ENCODE measurements around the gene HYAL1. TPM values are rescaled to one million over a fixed set of nuclear protein-coding genes. Genes with fewer than 3 reads are reported as not detected.

HYAL1 gene
- total RNA-seq, 2 donors from 2014 or later, result 6.9 to 16.4 TPM

GRCh38 chr3:50298836-50299637 is 4.3 kb downstream of the HYAL1 start, which contains the start of the genes HYAL3 and NAA80:
HYAL3 (minus strand) TSS chr3:50299405; CDS start chr3:50295602, 3,803 bp downstream.
NAA80 (minus strand) TSS chr3:50299405; CDS start chr3:50297463, 1,942 bp downstream.
- peak; percentile 80 for ATAC-seq
- peak; percentile 99 to 100 for DNase-seq
- intact Hi-C loops (cut with DNase I, micrococcal nuclease), result no loop called here

GRCh38 chr3:50297896-50298725 is 5.3 kb downstream of the HYAL1 start:
- intact Hi-C loops (cut with DNase I, micrococcal nuclease), result no loop called here
- DNase-seq (peak in 1 of 2 donors; percentile 35), ATAC-seq (no peak)

GRCh38 chr3:50297384-50297775 is 6.0 kb downstream of the HYAL1 start:
- DNase-seq (peak in 1 of 2 donors; percentile 31), ATAC-seq (no peak)
- intact Hi-C loops (cut with DNase I, micrococcal nuclease), result no loop called here

- ATAC-seq, result no peak
- intact Hi-C loops (cut with DNase I, micrococcal nuclease), result no loop called here
- peak in 1 of 2 donors; percentile 22 for DNase-seq
These were observed 6.5 kb downstream of the HYAL1 start for GRCh38 chr3:50296721-50297383.

GRCh38 chr3:50295553-50296431 is 7.6 kb downstream of the HYAL1 start:
- intact Hi-C loops (cut with DNase I, micrococcal nuclease), result no loop called here
- ATAC-seq (no peak), DNase-seq (no peak)

- no peak for ATAC-seq
- intact Hi-C loops (cut with DNase I, micrococcal nuclease), result no loop called here
- DNase-seq, result no peak
These were observed 8.6 kb downstream of the HYAL1 start for GRCh38 chr3:50294492-50295403.

- intact Hi-C loops (cut with DNase I, micrococcal nuclease), result no loop called here
- ATAC-seq, result no peak
These were observed 9.3 kb downstream of the HYAL1 start for GRCh38 chr3:50294089-50294488.

GRCh38 chr3:50293079-50293801 is 10.1 kb downstream of the HYAL1 start:
- no peak for ATAC-seq
- no peak for DNase-seq
- intact Hi-C loops (cut with DNase I, micrococcal nuclease), result no loop called here

More at GRCh38 chr3:50294089-50294488, 9.3 kb downstream of the HYAL1 start:
- no peak for DNase-seq

- ATAC-seq (peak; percentile 88), DNase-seq (peak; percentile 97 to 98)
- intact Hi-C loops (cut with DNase I, micrococcal nuclease), result no loop called here
These were observed 11.0 kb downstream of the HYAL1 start, which contains the start of gene IFRD2 for GRCh38 chr3:50292159-50293078. IFRD2 (minus strand) TSS chr3:50292429; CDS start chr3:50292274, 155 bp downstream.

- ATAC-seq, result no peak
- intact Hi-C loops (cut with DNase I, micrococcal nuclease), result no loop called here
- DNase-seq, result peak in 1 of 2 donors; percentile 43
These were observed 13.2 kb downstream of the HYAL1 start for GRCh38 chr3:50290161-50290641.

GRCh38 chr3:50289130-50289529 is 14.2 kb downstream of the HYAL1 start:
- no peak for ATAC-seq
- no peak for DNase-seq
- intact Hi-C loops (cut with DNase I, micrococcal nuclease), result no loop called here

GRCh38 chr3:50288387-50289007 is 14.9 kb downstream of the HYAL1 start:
- intact Hi-C loops (cut with DNase I, micrococcal nuclease), result no loop called here
- no peak for DNase-seq
- ATAC-seq, result no peak

- DNase-seq, result no peak
- intact Hi-C loops (cut with DNase I, micrococcal nuclease), result no loop called here
- no peak for ATAC-seq
These were observed 16.1 kb downstream of the HYAL1 start for GRCh38 chr3:50287262-50287661.

GRCh38 chr3:50286322-50287227 is 16.8 kb downstream of the HYAL1 start:
- intact Hi-C loops (cut with DNase I, micrococcal nuclease), result no loop called here
- ATAC-seq (no peak), DNase-seq (no peak)

Data from left colon (tissue), 2 donors.